Esophagus muscularis mucosa (tissue), 4 donors: ENCODE results near the gene TTC9. TPM values are rescaled to one million over a fixed set of nuclear protein-coding genes. Genes with fewer than 3 reads are reported as not detected.

ENCODE experiments used
- DNase-seq: peaks from one replicate; pipeline ENCODE4 v3.0.0-alpha.2; 2017; ENCODE audit errors: extremely low spot score
- H3K27ac ChIP-seq, 4 donors: fragments of 200-600 bp; sonication (generic); replicated peaks in 1 of 4; 1 replicate in 3 of 4; 2 replicates in 1 of 4; pipeline ENCODE4 v1.5.1; 2016 to 2019; ENCODE audit warnings: mild to moderate bottlenecking in 1 of 4
- H3K27me3 ChIP-seq, 4 donors: fragments of 200-600 bp; sonication (generic); one replicate each; pipeline versions ENCODE4 v1.5.1 to v1.6.0; 2016 to 2019
- H3K36me3 ChIP-seq, 4 donors: fragments of 200-600 bp; sonication (generic); one replicate each; pipeline ENCODE4 v1.5.1; 2016 to 2019
- H3K4me1 ChIP-seq, 4 donors: fragments of 200-600 bp; sonication (generic); one replicate each; pipeline ENCODE4 v1.5.1; 2016 to 2019
- H3K4me3 ChIP-seq, 4 donors: fragments of 200-600 bp; sonication (generic); 1 replicate in 2 of 4; 2 replicates in 2 of 4; pipeline ENCODE4 v1.5.1; 2016 to 2019; ENCODE audit warnings: mild to moderate bottlenecking in 4 of 4, moderate library complexity in 1 of 4
- H3K9me3 ChIP-seq, 4 donors: fragments of 200-600 bp; sonication (generic); 1 replicate in 3 of 4; 2 replicates in 1 of 4; pipeline ENCODE4 v1.5.1; 2016 to 2019
- EP300 ChIP-seq: sonication (generic); formaldehyde crosslinking; IDR thresholded peaks from one replicate; pipeline ENCODE4 v1.6.1; 2017; ENCODE audit warnings: antibody characterized with exemption
- POLR2A ChIP-seq: fragments of 450-650 bp; IDR thresholded peaks from one replicate; pipeline ENCODE4 v1.6.1; 2017; ENCODE audit warnings: antibody characterized with exemption, moderate library complexity, mild to moderate bottlenecking, low read depth
- POLR2AphosphoS5 ChIP-seq, 2 donors: sonication (generic); formaldehyde crosslinking; IDR thresholded peaks; one replicate each; pipeline ENCODE4 v1.6.1; 2017; ENCODE audit warnings: antibody characterized with exemption in 2 of 2
- WGBS: methylation state at CpG from one replicate; pipeline ENCODE4 v1.1.5; 2018; 5-methylcytosine and 5-hydroxymethylcytosine counted together
- intact Hi-C: fragments of 100-400 bp; cut with DNase I; formaldehyde crosslinking; loops from one replicate; pipeline ENCODE4 v1.15.1; 2023
- total RNA-seq, 4 donors: library from RNA; depleted of rRNA; stranded (reverse); fragments of >200 nt; gene quantifications; one replicate each; pipeline versions ENCODE4 v1.1.0 to v1.2.1, GENCODE V29; 2016
- TF ChIP-seq, protein P1 (sequence below), 3 experiments: fragments of 200-600 bp in 2 of 3; fragments of 450-650 bp in 1 of 3; sonication (generic) in 2 of 3; IDR thresholded peaks; one replicate each; pipeline ENCODE4 v1.5.1; 2017 to 2019; ENCODE audit warnings: antibody characterized with exemption in 3 of 3, mild to moderate bottlenecking in 2 of 3, moderate library complexity in 1 of 3

Gene TTC9
- total RNA-seq, 4 donors from 2014 or later, result 0.99 to 3.4 (median 1.9) TPM

DNA sequence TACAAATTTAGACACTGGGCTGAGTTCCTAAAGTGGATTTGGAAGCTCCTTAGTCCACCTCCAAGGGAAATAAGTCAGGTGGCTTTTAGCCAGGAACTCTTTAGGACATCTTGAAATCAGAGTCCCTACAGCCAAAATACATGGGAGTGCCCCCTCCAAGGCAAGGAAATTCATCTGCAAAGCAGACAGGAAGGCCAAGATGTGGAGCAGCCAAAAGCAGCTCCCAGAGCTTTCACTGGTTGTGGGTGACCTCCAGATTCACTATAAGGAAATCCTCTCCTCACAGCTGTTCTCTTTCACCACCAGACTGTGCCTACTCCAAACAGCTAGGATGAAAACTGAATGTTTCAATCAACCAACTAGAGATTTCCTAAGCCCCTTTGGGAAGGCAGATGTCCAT, 6.6 kb downstream of the TTC9 start:
- Histone ChIP-seq H3K36me3 (no peaks in the 10 kb centered on the region), H3K9me3 (no peaks in the 10 kb centered on the region), H3K4me3 (no peak overlapping the region), H3K27me3 (peaks cover 0 to 5% (median 0%) of the 10 kb centered on the region in 4 donors), H3K27ac (no peak overlapping the region), H3K4me1 (peaks cover 0 to 7% (median 2%) of the 10 kb centered on the region in 4 donors)
- no peak for TF ChIP-seq POLR2AphosphoS5 (IDR thresholded peaks at IDR 0.05)
- no peak for TF ChIP-seq EP300
- TF ChIP-seq, protein P1, sequence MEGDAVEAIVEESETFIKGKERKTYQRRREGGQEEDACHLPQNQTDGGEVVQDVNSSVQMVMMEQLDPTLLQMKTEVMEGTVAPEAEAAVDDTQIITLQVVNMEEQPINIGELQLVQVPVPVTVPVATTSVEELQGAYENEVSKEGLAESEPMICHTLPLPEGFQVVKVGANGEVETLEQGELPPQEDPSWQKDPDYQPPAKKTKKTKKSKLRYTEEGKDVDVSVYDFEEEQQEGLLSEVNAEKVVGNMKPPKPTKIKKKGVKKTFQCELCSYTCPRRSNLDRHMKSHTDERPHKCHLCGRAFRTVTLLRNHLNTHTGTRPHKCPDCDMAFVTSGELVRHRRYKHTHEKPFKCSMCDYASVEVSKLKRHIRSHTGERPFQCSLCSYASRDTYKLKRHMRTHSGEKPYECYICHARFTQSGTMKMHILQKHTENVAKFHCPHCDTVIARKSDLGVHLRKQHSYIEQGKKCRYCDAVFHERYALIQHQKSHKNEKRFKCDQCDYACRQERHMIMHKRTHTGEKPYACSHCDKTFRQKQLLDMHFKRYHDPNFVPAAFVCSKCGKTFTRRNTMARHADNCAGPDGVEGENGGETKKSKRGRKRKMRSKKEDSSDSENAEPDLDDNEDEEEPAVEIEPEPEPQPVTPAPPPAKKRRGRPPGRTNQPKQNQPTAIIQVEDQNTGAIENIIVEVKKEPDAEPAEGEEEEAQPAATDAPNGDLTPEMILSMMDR (IDR thresholded peaks at IDR 0.05), result no peak
- TF ChIP-seq POLR2A, result no peak
- peak; percentile 72 for DNase-seq
- intact Hi-C loops, result no loop called here

GRCh38 chr14:70649803-70650202, 8.1 kb downstream of the TTC9 start:
- H3K36me3 ChIP-seq, result no peaks in the 10 kb centered on the region
- intact Hi-C loops, result no loop called here
- no peak overlapping the region for H3K27ac ChIP-seq
- no peak for DNase-seq
- no peaks in the 10 kb centered on the region for H3K27me3 ChIP-seq
- no peaks in the 10 kb centered on the region for H3K4me1 ChIP-seq
- H3K4me3 ChIP-seq, result no peak overlapping the region
- no peak for TF ChIP-seq POLR2A
- TF ChIP-seq, protein P1 (IDR thresholded peaks at IDR 0.05), result no peak
- TF ChIP-seq EP300, result no peak
- TF ChIP-seq POLR2AphosphoS5 (IDR thresholded peaks at IDR 0.05), result no peak
- H3K9me3 ChIP-seq, result no peaks in the 10 kb centered on the region
- 92% methylated on average over 4 of the region's 4 CpGs for WGBS

DNA sequence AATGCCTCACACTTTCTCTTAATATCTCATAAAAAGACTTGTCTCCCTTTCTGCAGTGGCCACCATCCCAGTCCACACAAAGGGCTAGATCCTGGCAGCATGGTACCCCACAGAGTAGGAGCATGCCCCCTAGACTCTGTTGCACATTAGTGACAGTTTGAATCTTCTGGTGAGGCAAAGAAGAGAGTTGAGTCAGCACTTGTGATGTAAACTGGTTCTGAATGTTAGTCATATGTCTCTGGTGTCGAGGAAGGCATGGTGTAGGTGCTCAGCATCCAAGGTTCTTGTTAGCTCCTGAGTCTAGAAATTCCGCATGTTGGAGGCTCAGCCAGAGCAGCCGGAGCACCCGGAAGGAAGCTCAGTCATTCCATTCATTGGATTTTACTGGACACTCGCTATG, 9.8 kb downstream of the TTC9 start:
- TF ChIP-seq EP300, result no peak
- no peak for TF ChIP-seq POLR2AphosphoS5 (IDR thresholded peaks at IDR 0.05)
- TF ChIP-seq, protein P1 (IDR thresholded peaks at IDR 0.05), result no peak
- TF ChIP-seq POLR2A, result no peak
- 94% methylated on average over 5 of the region's 5 CpGs for WGBS
- no peak overlapping the region for H3K4me3 ChIP-seq
- H3K27ac ChIP-seq, result no peak overlapping the region
- DNase-seq, result no peak
- H3K9me3 ChIP-seq, result no peaks in the 10 kb centered on the region
- no peaks in the 10 kb centered on the region for H3K27me3 ChIP-seq
- H3K4me1 ChIP-seq, result no peaks in the 10 kb centered on the region
- H3K36me3 ChIP-seq, result no peaks in the 10 kb centered on the region
- intact Hi-C loops, result no loop called here

DNA sequence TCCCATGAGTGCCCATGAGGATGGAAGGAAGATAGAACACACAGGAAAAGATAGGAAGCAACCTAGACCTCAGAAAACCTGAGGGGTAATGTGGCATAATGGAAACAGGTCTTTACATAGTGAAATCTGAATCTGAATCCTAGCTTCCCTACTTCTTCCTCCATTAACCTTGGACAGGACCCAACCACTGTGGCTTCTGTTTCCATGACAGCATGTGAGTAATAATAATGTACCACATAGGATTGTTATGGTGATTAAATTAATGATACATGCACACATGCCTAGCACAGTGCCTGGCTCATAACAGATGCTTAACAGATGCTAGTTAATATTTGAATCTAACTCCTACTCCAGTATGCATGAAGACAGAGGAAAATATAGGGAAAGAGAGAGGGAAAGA, 11.2 kb downstream of the TTC9 start:
- no peaks in the 10 kb centered on the region for H3K36me3 ChIP-seq
- H3K4me3 ChIP-seq, result no peak overlapping the region
- no peak for DNase-seq
- H3K27me3 ChIP-seq, result peaks cover 0 to 6% (median 0%) of the 10 kb centered on the region in 4 donors
- H3K9me3 ChIP-seq, result no peaks in the 10 kb centered on the region
- TF ChIP-seq, protein P1 (IDR thresholded peaks at IDR 0.05), result no peak
- TF ChIP-seq POLR2A (no peak), EP300 (no peak), POLR2AphosphoS5 (IDR thresholded peaks at IDR 0.05) (no peak)
- intact Hi-C loops, result no loop called here
- no peak overlapping the region for H3K27ac ChIP-seq
- H3K4me1 ChIP-seq, result no peaks in the 10 kb centered on the region

GRCh38 chr14:70653662-70654061, 11.9 kb downstream of the TTC9 start:
- Histone ChIP-seq H3K36me3 (no peaks in the 10 kb centered on the region), H3K4me3 (no peak overlapping the region), H3K27ac (no peak overlapping the region), H3K4me1 (no peaks in the 10 kb centered on the region), H3K9me3 (no peaks in the 10 kb centered on the region), H3K27me3 (peaks cover 0 to 6% (median 0%) of the 10 kb centered on the region in 4 donors)
- WGBS, result 44% methylated on average over 3 of the region's 3 CpGs
- intact Hi-C loops, result no loop called here
- TF ChIP-seq, protein P1 (IDR thresholded peaks at IDR 0.05), result no peak
- TF ChIP-seq EP300 (no peak), POLR2AphosphoS5 (IDR thresholded peaks at IDR 0.05) (no peak), POLR2A (no peak)
- DNase-seq, result no peak
